HUES64 (cell line): ENCODE measurements around the gene ARHGAP10.

ENCODE experiments used
- H3K27ac ChIP-seq: 2 replicates; pipeline ENCODE4 v1.7.0; 2013; ENCODE audit warnings: low read depth, low read length, inconsistent platforms
- H3K27me3 ChIP-seq: 2 replicates; pipeline ENCODE4 v1.6.1; 2013; ENCODE audit warnings: mild to moderate bottlenecking, low read length; ENCODE audit not compliant: insufficient read depth
- H3K36me3 ChIP-seq: 2 replicates; pipeline ENCODE4 v1.6.1; 2013; ENCODE audit warnings: mild to moderate bottlenecking, low read length; ENCODE audit not compliant: insufficient read depth
- H3K4me1 ChIP-seq: 2 replicates; pipeline ENCODE4 v1.6.1; 2013; ENCODE audit warnings: mild to moderate bottlenecking, low read length, moderate library complexity; ENCODE audit not compliant: insufficient read depth
- H3K4me3 ChIP-seq: 2 replicates; pipeline ENCODE4 v1.5.1; 2013; ENCODE audit warnings: mild to moderate bottlenecking, low read length, moderate library complexity
- H3K9ac ChIP-seq: 2 replicates; pipeline ENCODE4 v1.6.1; 2013; ENCODE audit warnings: mild to moderate bottlenecking, low read depth, low read length
- H3K9me3 ChIP-seq: 2 replicates; pipeline ENCODE4 v1.6.1; 2013; ENCODE audit warnings: low read depth, low read length; ENCODE audit not compliant: insufficient read depth
- WGBS: fragments of 150-250, 120-280 bp; methylation state at CpG from one replicate; pipeline ENCODE4 v1.1.7; 2013; ENCODE audit warnings: missing lambda C conversion rate; 5-methylcytosine and 5-hydroxymethylcytosine counted together

The ARHGAP10 gene

DNA sequence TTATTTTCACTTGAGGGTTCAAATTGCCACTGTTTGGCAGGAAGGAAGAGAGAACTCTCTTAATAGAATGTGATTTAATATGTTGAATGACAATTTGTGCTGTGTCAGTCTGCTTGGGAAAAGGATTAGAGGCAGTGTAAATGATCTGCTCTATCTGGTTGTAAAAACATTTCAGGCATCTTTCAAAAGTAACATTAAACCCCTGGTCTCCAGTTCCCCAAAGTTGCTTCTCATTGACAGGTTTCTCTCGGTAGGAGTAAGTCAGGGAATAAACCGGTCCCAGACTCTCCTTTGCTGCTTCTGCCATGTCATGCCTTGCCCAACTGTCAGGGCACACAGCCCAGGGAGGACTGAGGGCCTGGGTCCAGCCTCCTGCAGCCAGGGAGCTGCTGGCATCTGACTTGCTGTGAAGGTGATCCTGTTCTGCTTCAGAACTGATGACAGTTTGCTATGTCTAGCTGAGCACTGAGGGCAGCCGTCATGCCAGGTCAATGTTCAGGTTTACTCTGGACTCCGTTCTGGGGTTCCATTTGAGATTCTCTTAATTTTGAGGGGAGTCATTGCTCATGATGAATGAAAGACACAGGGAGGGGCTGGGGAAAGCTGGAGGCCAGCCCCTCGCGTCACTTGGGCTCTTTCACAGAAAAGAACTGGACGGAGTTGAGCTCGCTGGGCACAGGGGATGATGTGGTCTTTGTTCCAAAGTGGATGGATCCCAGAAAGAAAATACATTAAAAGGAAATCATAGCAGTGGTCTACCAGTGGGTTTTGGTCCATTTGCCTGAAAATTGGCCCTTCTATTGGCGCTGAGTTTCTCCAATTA, 312.4 kb downstream of the ARHGAP10 start:
- Histone ChIP-seq H3K36me3 (no peaks in the 10 kb centered on the region), H3K27me3 (no peaks in the 10 kb centered on the region), H3K4me1 (no peaks in the 10 kb centered on the region), H3K27ac (no peak overlapping the region), H3K9ac (no peak overlapping the region), H3K4me3 (no peak overlapping the region), H3K9me3 (no peaks in the 10 kb centered on the region)
- 94% methylated on average over 9 of the region's 9 CpGs for WGBS

DNA sequence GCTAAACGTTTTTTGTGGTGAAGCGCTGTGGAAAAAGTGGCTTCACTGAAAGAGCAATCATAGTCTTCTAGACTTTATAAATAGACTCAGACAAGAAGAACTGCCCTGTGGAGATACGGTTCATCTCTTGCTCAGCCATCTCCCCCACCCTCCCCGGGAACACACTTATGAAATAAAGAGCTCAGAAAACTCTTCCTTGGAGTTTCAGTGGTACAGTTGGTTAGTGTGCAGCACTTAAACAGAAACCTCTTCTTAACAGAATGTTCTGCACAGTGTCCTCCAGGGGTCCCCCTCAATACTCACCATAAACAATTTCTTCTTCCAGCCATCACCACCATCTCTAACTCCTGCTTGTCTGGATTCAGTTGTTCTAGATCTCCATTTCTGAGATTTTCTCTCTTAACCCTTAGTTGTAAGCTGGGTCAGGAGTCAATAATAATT, 313.0 kb downstream of the ARHGAP10 start:
- Histone ChIP-seq H3K4me1 (no peaks in the 10 kb centered on the region), H3K9me3 (no peaks in the 10 kb centered on the region), H3K27ac (no peak overlapping the region), H3K4me3 (no peak overlapping the region), H3K36me3 (no peaks in the 10 kb centered on the region), H3K27me3 (no peaks in the 10 kb centered on the region), H3K9ac (no peak overlapping the region)
- WGBS = 86% methylated on average over 4 of the region's 4 CpGs

DNA sequence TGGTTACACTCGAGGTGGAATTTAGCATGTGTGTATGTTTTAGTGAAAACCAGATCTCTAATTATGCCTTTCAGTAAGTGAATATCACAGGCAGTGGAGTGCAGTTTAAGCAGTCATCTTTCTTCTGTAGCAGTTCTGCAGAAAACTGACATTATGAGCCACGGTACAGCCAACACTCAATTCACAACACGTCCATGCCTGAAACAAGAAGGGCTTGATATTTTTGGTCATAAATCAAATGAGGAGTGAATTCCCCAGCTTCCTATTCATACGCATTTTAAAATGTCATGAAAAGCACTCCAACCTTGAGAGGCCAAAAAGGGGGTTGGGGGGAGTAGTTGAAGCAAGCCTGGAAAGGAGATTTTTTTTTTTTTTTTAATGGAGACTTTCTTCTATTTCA, 316.7 kb downstream of the ARHGAP10 start:
- 97% methylated on average over 4 of the region's 4 CpGs for WGBS
- no peak overlapping the region for H3K27ac ChIP-seq
- no peaks in the 10 kb centered on the region for H3K36me3 ChIP-seq
- no peaks in the 10 kb centered on the region for H3K9me3 ChIP-seq
- no peaks in the 10 kb centered on the region for H3K4me1 ChIP-seq
- H3K27me3 ChIP-seq = no peaks in the 10 kb centered on the region
- H3K4me3 ChIP-seq = no peak overlapping the region
- no peak overlapping the region for H3K9ac ChIP-seq

DNA sequence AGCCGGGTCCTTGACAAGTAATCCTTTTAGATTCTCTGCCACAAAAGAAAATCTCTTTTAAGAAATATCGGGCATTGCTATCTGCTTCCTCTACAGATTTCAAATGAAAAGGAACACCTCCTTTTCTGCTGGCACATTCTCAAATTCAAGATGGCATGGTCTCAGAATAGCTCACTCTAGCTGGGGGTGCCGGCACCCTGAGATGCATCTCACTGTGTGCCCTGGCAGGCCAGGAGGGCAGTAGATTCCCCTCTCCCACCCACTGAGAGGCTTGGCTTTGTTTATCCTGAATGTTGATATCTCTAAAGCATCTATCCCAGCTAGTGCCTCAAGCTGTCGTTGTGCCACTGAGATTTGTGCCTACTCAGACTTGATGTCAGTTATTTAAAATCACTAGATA, 319.5 kb downstream of the ARHGAP10 start:
- Histone ChIP-seq H3K27me3 (no peaks in the 10 kb centered on the region), H3K9me3 (no peaks in the 10 kb centered on the region), H3K4me3 (no peak overlapping the region), H3K27ac (no peak overlapping the region), H3K4me1 (no peaks in the 10 kb centered on the region), H3K36me3 (no peaks in the 10 kb centered on the region), H3K9ac (no peak overlapping the region)
- 89% methylated on average over 4 of the region's 4 CpGs for WGBS

DNA sequence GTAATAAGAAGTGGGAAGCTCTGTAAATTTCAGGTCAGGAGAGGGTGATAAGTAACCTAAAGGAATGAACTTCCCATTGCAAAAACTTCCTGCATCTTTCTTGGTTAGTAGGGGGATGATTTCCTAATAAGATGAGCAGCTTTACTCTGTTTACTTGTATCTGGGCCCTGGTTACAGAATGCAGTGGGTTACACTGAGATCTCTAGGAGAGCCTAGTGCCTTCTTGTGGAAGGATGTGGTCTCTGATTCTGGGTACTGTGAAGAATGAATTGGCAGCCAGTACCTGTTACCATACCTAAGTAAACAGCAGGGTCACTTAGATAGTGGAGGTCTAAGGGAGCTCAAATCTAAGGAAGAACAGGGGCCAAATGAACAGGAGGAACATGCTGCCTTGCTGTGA, 320.6 kb downstream of the ARHGAP10 start:
- Histone ChIP-seq H3K4me3 (no peak overlapping the region), H3K36me3 (no peaks in the 10 kb centered on the region), H3K9me3 (no peaks in the 10 kb centered on the region), H3K27ac (no peak overlapping the region), H3K27me3 (no peaks in the 10 kb centered on the region), H3K4me1 (no peaks in the 10 kb centered on the region), H3K9ac (no peak overlapping the region)

DNA sequence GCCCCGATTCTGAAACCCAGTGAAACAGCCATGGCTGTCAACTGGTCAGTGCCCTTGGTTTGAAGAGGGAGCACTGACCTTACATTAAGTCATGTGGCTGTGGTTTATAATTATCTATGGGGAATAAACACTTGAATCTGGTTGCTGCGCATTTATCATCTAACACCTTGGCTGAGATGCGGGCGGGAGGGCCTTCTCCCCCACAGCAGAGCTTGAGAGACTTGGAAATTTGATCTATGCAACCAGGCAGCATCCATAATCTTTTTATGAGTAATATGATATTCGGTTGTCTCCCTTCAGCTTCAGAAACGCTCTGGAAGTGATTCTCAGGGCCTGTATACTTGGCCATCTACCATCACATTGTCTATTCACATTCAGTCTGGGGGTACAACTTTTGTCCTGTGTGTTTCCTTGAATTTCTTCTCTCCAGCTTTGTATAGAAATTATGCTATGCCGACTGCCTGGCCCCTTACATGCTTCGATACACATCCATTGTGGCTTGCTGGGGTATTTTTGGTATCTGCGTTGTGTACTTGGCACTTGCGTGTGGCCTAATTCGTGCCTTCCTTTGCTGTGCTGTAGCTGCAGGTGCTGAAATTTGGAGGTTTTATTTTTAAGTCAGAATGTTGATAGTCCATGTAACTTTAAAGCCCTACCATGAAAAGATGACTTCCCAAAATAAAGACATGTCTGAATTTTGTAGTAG, 321.6 kb downstream of the ARHGAP10 start:
- H3K9ac ChIP-seq = no peak overlapping the region
- H3K36me3 ChIP-seq = no peaks in the 10 kb centered on the region
- no peak overlapping the region for H3K27ac ChIP-seq
- H3K4me3 ChIP-seq = no peak overlapping the region
- H3K27me3 ChIP-seq = no peaks in the 10 kb centered on the region
- peaks cover 5% of the 10 kb centered on the region; the same call in 1 of the 2 replicates for H3K4me1 ChIP-seq
- 96% methylated on average over 11 of the region's 11 CpGs for WGBS
- no peaks in the 10 kb centered on the region for H3K9me3 ChIP-seq

DNA sequence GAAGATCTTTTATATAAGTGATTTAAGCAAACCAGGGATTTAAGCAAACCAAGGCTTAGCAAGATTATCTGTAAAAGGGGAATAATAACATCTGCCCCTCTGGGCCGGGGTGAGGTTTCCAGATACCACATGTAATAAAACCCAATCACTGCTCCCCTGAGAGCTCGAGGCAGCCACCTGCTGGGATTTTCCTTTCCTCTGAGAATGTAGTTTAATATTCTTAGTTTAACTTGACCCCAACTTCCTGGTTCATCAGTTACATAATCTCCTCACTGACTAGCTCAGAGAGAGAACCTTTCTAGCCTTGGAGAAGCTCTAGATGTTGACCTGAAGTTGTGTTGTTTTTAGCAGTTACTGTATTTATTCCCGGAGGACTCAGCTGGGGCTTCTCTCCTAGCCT, 322.4 kb downstream of the ARHGAP10 start:
- no peaks in the 10 kb centered on the region for H3K36me3 ChIP-seq
- no peaks in the 10 kb centered on the region for H3K27me3 ChIP-seq
- H3K9ac ChIP-seq = no peak overlapping the region
- no peak overlapping the region for H3K27ac ChIP-seq
- 92% methylated on average over 1 of the region's 3 CpGs for WGBS
- peaks cover 11% of the 10 kb centered on the region; the same call in 1 of the 2 replicates for H3K4me1 ChIP-seq
- no peaks in the 10 kb centered on the region for H3K9me3 ChIP-seq
- no peak overlapping the region for H3K4me3 ChIP-seq

DNA sequence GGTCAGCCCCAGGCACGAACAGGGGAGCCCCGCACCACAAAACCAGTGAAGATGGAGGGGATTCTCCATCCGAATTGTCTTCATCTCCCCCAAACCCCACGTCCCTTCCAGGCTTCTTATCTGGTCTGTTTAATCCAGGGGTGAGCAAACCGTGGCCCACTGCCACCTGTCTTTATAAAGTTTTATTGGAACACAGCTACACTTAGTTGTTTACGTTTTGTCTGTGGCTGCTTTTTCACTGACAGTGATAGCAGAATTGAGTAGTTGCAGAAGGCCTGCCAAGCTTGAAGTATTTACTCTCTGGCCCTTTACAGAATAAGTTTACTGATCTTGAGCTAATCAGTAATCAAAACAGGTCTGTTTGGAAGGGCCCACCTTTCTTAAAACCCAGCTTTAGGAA, 324.0 kb downstream of the ARHGAP10 start:
- H3K27ac ChIP-seq = no peak overlapping the region
- peaks cover 11% of the 10 kb centered on the region; the same call in 1 of the 2 replicates for H3K4me1 ChIP-seq
- H3K4me3 ChIP-seq = no peak overlapping the region
- H3K9me3 ChIP-seq = no peaks in the 10 kb centered on the region
- WGBS = 96% methylated on average over 6 of the region's 6 CpGs
- no peaks in the 10 kb centered on the region for H3K36me3 ChIP-seq
- H3K27me3 ChIP-seq = no peaks in the 10 kb centered on the region
- H3K9ac ChIP-seq = no peak overlapping the region

DNA sequence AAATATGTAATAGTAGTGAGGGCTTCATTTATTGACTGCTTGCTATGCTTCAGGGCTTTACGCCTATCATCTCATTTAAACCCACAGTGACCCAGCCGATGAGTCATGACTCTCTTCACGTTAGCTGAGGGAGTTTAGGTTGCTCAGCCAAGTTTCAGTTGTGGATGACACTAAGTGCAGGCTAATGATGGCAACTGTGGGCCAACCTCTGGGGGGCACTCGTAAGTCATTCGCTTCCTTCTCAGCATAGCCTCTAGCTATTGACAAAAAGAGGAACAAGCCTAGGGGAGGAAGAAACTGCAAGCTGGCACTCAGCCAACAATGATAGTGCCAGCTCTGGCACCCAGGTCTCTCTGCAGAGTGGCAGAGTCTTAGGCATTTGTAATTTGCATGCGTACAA, 325.0 kb downstream of the ARHGAP10 start:
- no peak overlapping the region for H3K9ac ChIP-seq
- WGBS = 77% methylated on average over 5 of the region's 6 CpGs
- H3K4me3 ChIP-seq = no peak overlapping the region
- peaks cover 16% of the 10 kb centered on the region; the same call in 1 of the 2 replicates for H3K4me1 ChIP-seq
- no peaks in the 10 kb centered on the region for H3K36me3 ChIP-seq
- H3K27me3 ChIP-seq = no peaks in the 10 kb centered on the region
- no peaks in the 10 kb centered on the region for H3K9me3 ChIP-seq
- H3K27ac ChIP-seq = no peak overlapping the region

DNA sequence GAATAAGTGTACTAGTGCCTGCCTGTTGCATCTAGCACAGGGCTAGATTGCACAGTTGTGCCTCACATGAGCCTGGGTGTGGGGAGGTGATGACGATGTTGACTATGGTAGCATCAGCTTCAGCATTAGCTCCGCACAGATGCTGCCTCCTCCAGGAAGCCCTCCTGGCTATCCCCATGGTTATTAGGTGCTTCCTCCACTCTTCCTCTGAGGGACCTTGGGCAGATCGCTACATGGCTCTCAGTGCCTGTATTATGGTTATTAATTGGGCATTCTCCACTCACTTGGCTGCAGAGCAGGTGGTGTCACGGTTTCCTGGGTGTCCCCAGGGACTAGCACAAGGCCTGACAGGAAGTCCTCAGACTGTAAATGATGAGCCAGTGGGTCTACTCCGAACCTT, 325.6 kb downstream of the ARHGAP10 start:
- Histone ChIP-seq H3K27ac (no peak overlapping the region), H3K27me3 (no peaks in the 10 kb centered on the region), H3K9ac (no peak overlapping the region), H3K9me3 (no peaks in the 10 kb centered on the region), H3K4me3 (no peak overlapping the region), H3K36me3 (no peaks in the 10 kb centered on the region), H3K4me1 (peaks cover 16% of the 10 kb centered on the region; the same call in 1 of the 2 replicates)
- WGBS = 95% methylated on average over 5 of the region's 5 CpGs

DNA sequence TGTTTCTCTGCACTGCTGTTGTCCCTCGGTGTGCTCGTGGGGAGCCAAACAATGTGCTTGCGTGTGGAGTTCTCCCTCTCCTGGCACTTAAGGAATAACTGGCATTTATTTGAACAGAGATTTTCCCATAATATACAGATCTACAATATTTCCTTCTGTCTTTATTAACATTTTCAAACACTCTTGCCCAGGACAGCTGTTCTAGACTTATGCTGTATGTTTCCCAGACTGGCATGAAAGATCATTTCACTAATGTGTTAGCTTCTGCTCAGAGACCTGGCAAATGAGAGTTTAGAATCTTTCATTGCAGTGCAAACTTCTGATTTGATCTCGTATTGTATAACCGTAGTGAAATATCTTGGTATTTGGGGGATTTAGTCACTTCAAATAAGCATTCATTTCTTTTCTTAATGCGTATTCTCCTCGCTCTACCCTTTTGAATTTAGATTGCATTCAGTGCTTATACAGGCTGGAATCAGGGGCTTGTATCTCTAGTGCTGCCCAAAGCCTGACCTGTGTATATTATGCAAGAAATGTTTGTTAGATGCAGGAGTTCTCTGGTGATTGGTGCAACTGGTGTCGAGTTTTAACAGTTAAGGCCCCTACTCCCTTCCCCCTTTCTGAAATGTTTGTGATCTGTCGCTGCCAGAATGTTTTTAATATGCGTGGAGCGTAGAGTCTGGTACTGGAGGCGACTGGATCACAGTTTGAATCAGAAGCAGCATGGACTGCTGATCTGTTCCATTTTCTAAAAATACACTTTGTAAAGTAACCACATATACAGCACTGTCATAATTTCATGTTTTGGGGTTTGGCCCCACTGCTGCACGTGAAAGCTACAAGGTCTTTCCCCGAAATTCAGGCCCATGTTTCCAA, 326.3 kb downstream of the ARHGAP10 start:
- 93% methylated on average over 13 of the region's 14 CpGs for WGBS
- H3K9ac ChIP-seq = no peak overlapping the region
- no peaks in the 10 kb centered on the region for H3K27me3 ChIP-seq
- H3K27ac ChIP-seq = no peak overlapping the region
- H3K9me3 ChIP-seq = no peaks in the 10 kb centered on the region
- peaks cover 16% of the 10 kb centered on the region; the same call in 1 of the 2 replicates for H3K4me1 ChIP-seq
- no peaks in the 10 kb centered on the region for H3K36me3 ChIP-seq
- no peak overlapping the region for H3K4me3 ChIP-seq
